HUES48 (cell line): ENCODE data around the gene SLC39A8.
"Not testable (repeated sequence)": the region's sequence is repeated elsewhere in the genome, so short reads cannot be mapped to it uniquely, and the experiment has no call there.

Experiments
- H3K27ac ChIP-seq: one replicate; pipeline ENCODE4 v1.7.0; 2013; ENCODE audit warnings: low read depth, low read length, inconsistent platforms
- H3K27me3 ChIP-seq: 2 replicates; pipeline ENCODE4 v1.6.1; 2013; ENCODE audit warnings: mild to moderate bottlenecking, low read length; ENCODE audit not compliant: control insufficient read depth, insufficient read depth
- H3K36me3 ChIP-seq: 2 replicates; pipeline ENCODE4 v1.6.1; 2013; ENCODE audit warnings: low read length; ENCODE audit not compliant: control insufficient read depth, insufficient read depth
- H3K4me1 ChIP-seq: 2 replicates; pipeline ENCODE4 v1.6.1; 2013; ENCODE audit warnings: mild to moderate bottlenecking, low read length; ENCODE audit not compliant: control insufficient read depth, insufficient read depth
- H3K4me3 ChIP-seq: 2 replicates; pipeline ENCODE4 v1.5.1; 2013; ENCODE audit warnings: mild to moderate bottlenecking, low read depth, low read length
- H3K9ac ChIP-seq: 2 replicates; pipeline ENCODE4 v1.6.1; 2013; ENCODE audit warnings: mild to moderate bottlenecking, low read depth, low read length, moderate library complexity
- H3K9me3 ChIP-seq: 2 replicates; pipeline ENCODE4 v1.6.1; 2013; ENCODE audit warnings: low read length; ENCODE audit not compliant: control insufficient read depth, insufficient read depth

The SLC39A8 gene

GRCh38 chr4:102344954-102345794 is at the start of gene SLC39A8:
Gene SLC39A8 (minus strand): TSS chr4:102345482. CDS start chr4:102344662, 820 bp downstream.
- Histone ChIP-seq H3K9me3 (no peaks in the 10 kb centered on the region), H3K36me3 (no peaks in the 10 kb centered on the region), H3K27ac (peak within 1 kb of the TSS; percentile 68), H3K4me1 (peaks cover 42% of the 10 kb centered on the region), H3K27me3 (peaks cover 44% of the 10 kb centered on the region), H3K9ac (peak within 1 kb of the TSS; percentile 20), H3K4me3 (peak within 1 kb of the TSS; percentile 60)

DNA sequence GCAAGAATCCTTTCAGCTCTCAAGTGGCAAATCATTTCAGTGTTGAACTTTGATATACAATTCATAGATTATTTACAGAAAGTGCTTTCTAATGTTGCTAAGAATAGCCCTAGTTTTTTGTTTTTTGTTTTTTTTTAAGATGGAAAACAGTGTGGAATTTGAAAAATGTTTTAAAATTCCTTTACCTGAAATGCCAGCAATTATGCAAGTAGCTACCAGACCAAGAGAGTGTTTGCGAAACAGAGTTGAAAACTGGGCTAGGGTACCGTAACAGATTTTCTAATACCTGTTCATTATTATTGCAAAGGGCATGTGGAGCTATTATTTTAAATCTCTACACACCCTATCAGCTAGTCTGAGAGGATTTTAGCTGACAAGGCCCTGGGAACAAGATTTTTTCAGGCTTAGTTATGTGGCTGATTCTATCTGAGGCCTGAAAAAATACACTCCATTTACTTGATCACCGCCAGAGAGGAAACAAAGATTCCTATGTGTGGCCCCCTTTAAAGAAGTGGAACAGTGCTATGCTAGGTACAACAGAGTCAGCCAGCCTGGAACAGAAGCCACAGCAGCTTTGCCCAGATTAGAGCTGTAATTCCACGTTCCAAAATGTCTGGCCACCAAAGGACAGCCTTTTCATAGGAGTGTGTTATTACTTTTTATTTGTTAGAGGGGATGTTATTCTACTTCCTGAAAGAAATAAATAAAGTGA is 46.9 kb upstream of the SLC39A8 start:
- Histone ChIP-seq H3K27ac (peak overlapping the region; percentile 25), H3K4me3 (no peak overlapping the region; the same call in 1 of the 2 replicates), H3K27me3 (no peaks in the 10 kb centered on the region), H3K9ac (peak overlapping the region; percentile 30; the same call in 1 of the 2 replicates), H3K4me1 (peaks cover 30% of the 10 kb centered on the region), H3K36me3 (no peaks in the 10 kb centered on the region), H3K9me3 (no peaks in the 10 kb centered on the region)

- Histone ChIP-seq H3K27me3 (no peaks in the 10 kb centered on the region), H3K36me3 (no peaks in the 10 kb centered on the region), H3K4me3 (no peak overlapping the region), H3K4me1 (peaks cover 30% of the 10 kb centered on the region), H3K9me3 (no peaks in the 10 kb centered on the region), H3K27ac (no peak overlapping the region), H3K9ac (no peak overlapping the region)
These were observed 45.2 kb upstream of the SLC39A8 start for GRCh38 chr4:102390438-102390837.

GRCh38 chr4:102388611-102389010 is 43.3 kb upstream of the SLC39A8 start:
- H3K36me3 ChIP-seq = no peaks in the 10 kb centered on the region
- no peaks in the 10 kb centered on the region for H3K27me3 ChIP-seq
- peaks cover 30% of the 10 kb centered on the region for H3K4me1 ChIP-seq
- no peak overlapping the region for H3K9ac ChIP-seq
- H3K27ac ChIP-seq = no peak overlapping the region
- H3K9me3 ChIP-seq = no peaks in the 10 kb centered on the region
- no peak overlapping the region for H3K4me3 ChIP-seq

GRCh38 chr4:102387552-102388150 is 42.4 kb upstream of the SLC39A8 start:
- Histone ChIP-seq H3K36me3 (no peaks in the 10 kb centered on the region), H3K4me1 (peaks cover 28% of the 10 kb centered on the region), H3K9me3 (no peaks in the 10 kb centered on the region), H3K9ac (no peak overlapping the region), H3K27me3 (no peaks in the 10 kb centered on the region), H3K27ac (no peak overlapping the region), H3K4me3 (no peak overlapping the region)

GRCh38 chr4:102386966-102387365 is 41.7 kb upstream of the SLC39A8 start:
- Histone ChIP-seq H3K36me3 (no peaks in the 10 kb centered on the region), H3K27ac (no peak overlapping the region), H3K4me3 (no peak overlapping the region), H3K9ac (no peak overlapping the region), H3K27me3 (no peaks in the 10 kb centered on the region), H3K9me3 (no peaks in the 10 kb centered on the region), H3K4me1 (peaks cover 21% of the 10 kb centered on the region)

GRCh38 chr4:102380253-102380652 is 35.0 kb upstream of the SLC39A8 start:
- H3K27ac ChIP-seq, H3K9me3 ChIP-seq, H3K9ac ChIP-seq, H3K4me3 ChIP-seq, H3K4me1 ChIP-seq, H3K27me3 ChIP-seq, H3K36me3 ChIP-seq: not testable (repeated sequence)

DNA sequence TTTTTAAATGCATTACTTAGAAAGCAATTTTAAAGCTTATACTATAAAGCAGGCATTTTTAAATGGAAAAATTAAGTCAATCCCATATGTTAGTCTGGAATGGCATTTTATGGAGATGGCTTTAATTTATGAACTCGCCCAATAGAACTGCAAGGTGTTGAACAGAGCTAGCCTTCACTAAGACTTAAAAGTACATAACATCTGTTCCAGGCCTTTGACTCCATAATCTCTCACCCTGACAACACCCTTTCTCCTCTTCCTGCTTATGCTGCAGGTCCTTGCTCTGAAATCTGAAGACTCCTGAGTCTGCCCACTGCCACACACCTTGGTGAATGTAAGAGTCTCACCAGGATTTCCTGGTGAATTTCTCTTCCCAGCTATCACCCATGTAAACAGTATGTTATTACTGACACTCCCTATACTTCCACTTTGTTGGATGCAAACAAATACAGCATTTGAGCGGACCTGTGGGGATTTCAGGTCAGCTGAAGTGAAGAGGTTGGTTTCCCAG is 17.7 kb upstream of the SLC39A8 start:
- no peak overlapping the region for H3K9ac ChIP-seq
- H3K4me3 ChIP-seq = no peak overlapping the region
- no peak overlapping the region for H3K27ac ChIP-seq
- H3K36me3 ChIP-seq = no peaks in the 10 kb centered on the region
- H3K4me1 ChIP-seq = no peaks in the 10 kb centered on the region
- no peaks in the 10 kb centered on the region for H3K9me3 ChIP-seq
- H3K27me3 ChIP-seq = no peaks in the 10 kb centered on the region

DNA sequence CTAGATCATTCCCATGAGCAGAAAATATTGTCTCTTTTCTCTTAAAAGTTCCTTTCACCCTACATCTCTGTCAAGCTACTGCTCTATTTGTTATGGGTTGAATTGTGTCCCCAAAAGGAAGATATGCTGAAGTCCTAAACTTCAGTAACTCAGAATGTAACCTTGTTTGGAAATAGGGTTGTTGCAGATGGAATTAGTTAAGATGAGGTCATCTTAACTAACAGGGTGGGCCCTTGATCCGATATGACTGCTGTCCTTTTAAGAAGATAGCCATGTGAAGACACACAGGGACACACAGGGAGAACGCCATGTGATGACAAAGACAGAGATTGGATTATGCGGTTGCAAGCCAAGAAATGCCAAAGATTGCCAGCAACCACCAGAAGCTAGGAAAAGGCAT is 12.8 kb upstream of the SLC39A8 start:
- H3K9ac ChIP-seq = no peak overlapping the region
- no peaks in the 10 kb centered on the region for H3K4me1 ChIP-seq
- H3K4me3 ChIP-seq = no peak overlapping the region
- no peaks in the 10 kb centered on the region for H3K9me3 ChIP-seq
- H3K27ac ChIP-seq = no peak overlapping the region
- no peaks in the 10 kb centered on the region for H3K36me3 ChIP-seq
- H3K27me3 ChIP-seq = no peaks in the 10 kb centered on the region

- not testable (repeated sequence) for H3K4me1 ChIP-seq, H3K27me3 ChIP-seq, H3K9ac ChIP-seq, H3K27ac ChIP-seq, H3K36me3 ChIP-seq, H3K9me3 ChIP-seq, H3K4me3 ChIP-seq
These were observed 12.4 kb upstream of the SLC39A8 start for GRCh38 chr4:102357637-102358036.
